Neutrophil (primary cell): ENCODE data around the gene CFAP54.

Experiments used
- H3K27ac ChIP-seq: fragments of 200-600 bp; sonication (generic); 2 replicates; pipeline ENCODE4 v1.5.1; 2016; ENCODE audit warnings: mild to moderate bottlenecking, moderate library complexity
- H3K27me3 ChIP-seq: fragments of 200-600 bp; sonication (generic); 2 replicates; pipeline ENCODE4 v1.6.0; 2016; ENCODE audit warnings: mild to moderate bottlenecking
- H3K36me3 ChIP-seq: fragments of 200-600 bp; sonication (generic); 2 replicates; pipeline ENCODE4 v1.5.1; 2017
- H3K4me1 ChIP-seq, 2 experiments: fragments of 200-600 bp in 1 of 2; sonication (generic) in 1 of 2; 1 replicate in 1 of 2; 2 replicates in 1 of 2; pipeline versions ENCODE4 v1.5.1 to v1.6.1; 2013 to 2016; ENCODE audit warnings: low read depth in 1 of 2, low read length in 1 of 2, mild to moderate bottlenecking in 1 of 2, moderate library complexity in 1 of 2; ENCODE audit not compliant: control insufficient read depth in 1 of 2, insufficient read depth in 1 of 2
- H3K4me3 ChIP-seq, 2 experiments: fragments of 200-600 bp in 1 of 2; sonication (generic) in 1 of 2; 1 replicate in 1 of 2; 2 replicates in 1 of 2; pipeline ENCODE4 v1.5.1; 2013 to 2016; ENCODE audit warnings: low read depth in 1 of 2, low read length in 1 of 2, mild to moderate bottlenecking in 1 of 2, moderate library complexity in 1 of 2
- H3K9me3 ChIP-seq: fragments of 200-600 bp; sonication (generic); 2 replicates; pipeline ENCODE4 v1.5.1; 2016
- TF ChIP-seq, protein P1 (sequence below): fragments of 200-600 bp; sonication (generic); IDR thresholded peaks from 2 replicates; pipeline ENCODE4 v1.5.1; 2016; ENCODE audit warnings: antibody characterized with exemption

Gene CFAP54

DNA sequence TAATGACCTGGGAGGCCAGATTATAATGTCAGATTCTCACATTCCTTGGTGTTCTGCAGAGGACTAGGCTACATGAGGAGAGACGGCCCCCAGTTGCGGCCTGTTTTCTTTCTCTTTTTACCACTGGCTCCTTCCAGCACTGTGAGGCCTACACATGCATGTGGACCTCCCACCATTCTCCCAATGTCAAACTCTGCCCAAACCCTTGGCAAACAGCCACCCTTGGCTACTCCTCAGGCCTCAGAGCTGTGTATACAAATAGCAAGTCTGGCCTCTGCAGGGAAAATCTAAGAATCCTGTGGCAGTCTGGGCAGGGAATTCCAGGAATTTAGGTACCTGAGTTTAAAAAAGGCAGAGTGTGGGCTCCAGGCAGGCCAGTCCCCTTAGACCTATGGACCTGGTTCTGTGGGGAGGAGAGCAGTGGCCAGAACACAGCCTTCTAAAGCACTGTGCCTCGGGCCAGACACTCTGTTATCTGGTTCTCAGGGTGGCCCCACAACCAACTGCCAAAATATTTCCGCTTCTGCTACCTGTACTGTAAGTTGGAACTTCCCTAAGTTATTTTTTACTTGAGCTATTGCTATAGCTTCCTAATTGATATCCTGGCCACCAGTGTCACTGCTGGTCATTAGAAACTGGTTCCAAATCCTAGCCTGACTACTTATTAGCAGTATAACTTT is 397.8 kb downstream of the CFAP54 start:
- H3K9me3 ChIP-seq = no peaks in the 10 kb centered on the region
- TF ChIP-seq, protein P1, sequence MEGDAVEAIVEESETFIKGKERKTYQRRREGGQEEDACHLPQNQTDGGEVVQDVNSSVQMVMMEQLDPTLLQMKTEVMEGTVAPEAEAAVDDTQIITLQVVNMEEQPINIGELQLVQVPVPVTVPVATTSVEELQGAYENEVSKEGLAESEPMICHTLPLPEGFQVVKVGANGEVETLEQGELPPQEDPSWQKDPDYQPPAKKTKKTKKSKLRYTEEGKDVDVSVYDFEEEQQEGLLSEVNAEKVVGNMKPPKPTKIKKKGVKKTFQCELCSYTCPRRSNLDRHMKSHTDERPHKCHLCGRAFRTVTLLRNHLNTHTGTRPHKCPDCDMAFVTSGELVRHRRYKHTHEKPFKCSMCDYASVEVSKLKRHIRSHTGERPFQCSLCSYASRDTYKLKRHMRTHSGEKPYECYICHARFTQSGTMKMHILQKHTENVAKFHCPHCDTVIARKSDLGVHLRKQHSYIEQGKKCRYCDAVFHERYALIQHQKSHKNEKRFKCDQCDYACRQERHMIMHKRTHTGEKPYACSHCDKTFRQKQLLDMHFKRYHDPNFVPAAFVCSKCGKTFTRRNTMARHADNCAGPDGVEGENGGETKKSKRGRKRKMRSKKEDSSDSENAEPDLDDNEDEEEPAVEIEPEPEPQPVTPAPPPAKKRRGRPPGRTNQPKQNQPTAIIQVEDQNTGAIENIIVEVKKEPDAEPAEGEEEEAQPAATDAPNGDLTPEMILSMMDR = no peak
- H3K27ac ChIP-seq = no peak overlapping the region
- no peak overlapping the region for H3K4me3 ChIP-seq
- H3K36me3 ChIP-seq = no peaks in the 10 kb centered on the region
- no peaks in the 10 kb centered on the region for H3K4me1 ChIP-seq
- H3K27me3 ChIP-seq = peaks cover 22% of the 10 kb centered on the region

DNA sequence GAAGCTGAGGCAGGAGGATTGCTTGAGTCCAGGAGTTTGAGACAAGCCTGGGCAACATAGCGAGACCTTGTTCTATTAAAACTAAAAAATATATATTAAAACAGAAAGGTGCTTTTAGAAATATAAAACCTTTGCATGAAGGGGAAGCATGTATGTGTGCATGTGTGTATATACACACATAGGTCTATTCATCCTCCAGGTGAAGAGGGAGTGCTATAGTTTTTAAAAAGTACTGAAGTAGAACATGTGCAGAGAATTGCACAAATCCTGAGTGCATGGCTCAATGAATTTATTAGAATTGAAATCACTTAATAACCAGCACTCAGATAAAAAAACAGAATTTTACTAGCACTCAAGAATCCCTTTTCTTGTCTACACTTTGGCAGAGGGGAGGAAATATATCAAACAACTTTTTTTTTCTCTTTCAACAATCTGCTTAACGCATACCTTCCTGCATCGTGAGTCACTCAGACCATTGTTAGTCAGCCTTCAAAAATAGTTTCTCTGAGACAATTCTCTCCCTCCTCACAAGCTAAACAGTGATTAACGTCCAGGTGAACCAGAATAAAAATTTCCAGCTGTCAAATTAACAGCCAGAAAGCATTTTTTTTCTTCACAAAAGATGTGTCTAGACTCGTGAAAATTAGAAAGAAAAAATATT is 400.0 kb downstream of the CFAP54 start:
- Histone ChIP-seq H3K27me3 (peaks cover 22% of the 10 kb centered on the region), H3K4me1 (no peaks in the 10 kb centered on the region), H3K4me3 (no peak overlapping the region), H3K36me3 (no peaks in the 10 kb centered on the region), H3K9me3 (no peaks in the 10 kb centered on the region), H3K27ac (no peak overlapping the region)
- TF ChIP-seq, protein P1 = no peak

DNA sequence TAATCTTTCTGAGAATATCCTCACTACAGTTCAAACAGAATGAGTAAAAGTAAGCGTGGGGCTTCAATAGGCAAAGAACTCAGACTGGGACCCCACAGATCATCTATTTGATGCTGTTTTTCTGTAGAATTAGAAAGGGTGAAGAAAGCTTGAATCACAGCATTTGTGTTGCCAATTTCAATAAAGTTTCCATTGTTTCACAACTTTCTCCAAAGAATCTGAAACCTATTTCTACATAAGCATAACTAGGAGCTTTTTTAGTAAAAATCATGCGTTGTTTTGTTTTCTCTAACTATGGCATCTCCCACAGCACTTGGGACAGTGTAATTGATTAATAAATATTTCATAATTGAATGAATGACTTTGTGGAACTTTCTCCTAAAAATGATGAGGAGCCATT is 401.0 kb downstream of the CFAP54 start:
- peaks cover 22% of the 10 kb centered on the region for H3K27me3 ChIP-seq
- H3K4me1 ChIP-seq = no peaks in the 10 kb centered on the region
- no peak overlapping the region for H3K27ac ChIP-seq
- TF ChIP-seq, protein P1 = no peak
- H3K4me3 ChIP-seq = no peak overlapping the region
- H3K36me3 ChIP-seq = no peaks in the 10 kb centered on the region
- H3K9me3 ChIP-seq = no peaks in the 10 kb centered on the region

DNA sequence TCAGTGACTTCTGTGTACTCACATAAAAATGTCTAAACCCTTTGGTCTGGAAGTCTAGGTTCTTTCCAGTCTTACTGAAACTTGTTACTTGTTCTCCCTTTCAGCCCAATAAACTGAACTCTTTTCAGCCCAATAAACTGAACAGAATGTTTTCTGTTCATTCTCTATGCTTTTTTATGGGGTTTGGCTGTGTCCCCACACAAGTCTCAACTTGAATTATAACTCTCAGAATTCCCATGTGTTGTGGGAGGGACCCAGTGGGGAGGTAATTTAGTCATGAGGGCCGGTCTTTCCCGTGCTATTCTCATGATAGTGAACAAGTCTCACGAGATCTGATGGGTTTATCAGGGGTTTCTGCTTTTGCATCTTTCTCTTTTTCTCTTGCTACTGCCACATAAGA is 402.7 kb downstream of the CFAP54 start:
- TF ChIP-seq, protein P1 = no peak

DNA sequence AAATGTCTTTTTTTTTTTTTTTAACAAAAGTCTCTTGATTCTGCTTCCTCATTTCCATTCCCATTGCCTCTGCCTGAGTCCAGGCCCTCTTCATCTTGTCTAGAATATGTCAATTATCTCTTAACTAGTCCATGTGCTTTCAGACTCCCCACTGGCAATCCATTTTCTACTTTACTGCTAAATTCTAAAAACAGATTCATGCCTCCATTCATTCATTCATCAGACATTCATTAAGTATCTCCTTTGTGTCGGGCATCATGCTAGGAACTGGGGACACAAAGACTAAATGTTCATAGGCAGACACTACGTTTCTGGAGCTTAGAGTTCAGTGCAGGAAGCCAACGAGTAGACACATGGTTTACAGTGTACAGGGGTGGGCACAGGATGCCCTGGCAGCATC is 408.0 kb downstream of the CFAP54 start:
- Histone ChIP-seq H3K27me3 (peaks cover 15% of the 10 kb centered on the region), H3K9me3 (no peaks in the 10 kb centered on the region), H3K36me3 (no peaks in the 10 kb centered on the region), H3K4me3 (no peak overlapping the region), H3K27ac (no peak overlapping the region), H3K4me1 (no peaks in the 10 kb centered on the region)
- TF ChIP-seq, protein P1 = no peak

More for the DNA sequence above, 402.7 kb downstream of the CFAP54 start:
- no peak overlapping the region for H3K4me3 ChIP-seq
- peaks cover 22% of the 10 kb centered on the region for H3K27me3 ChIP-seq
- H3K4me1 ChIP-seq = no peaks in the 10 kb centered on the region
- H3K9me3 ChIP-seq = no peaks in the 10 kb centered on the region
- no peaks in the 10 kb centered on the region for H3K36me3 ChIP-seq
- no peak overlapping the region for H3K27ac ChIP-seq
